Ishikawa (cell line): Measurements from ENCODE around the gene RGS9.

Experiments
- CEBPB ChIP-seq: IDR thresholded peaks from 2 replicates; pipeline ENCODE4 v1.6.1; 2012
- CREB1 ChIP-seq: IDR thresholded peaks from 2 replicates; pipeline ENCODE4 v1.6.1; 2012; ENCODE audit warnings: low read depth
- EGR1 ChIP-seq: IDR thresholded peaks from 2 replicates; pipeline ENCODE4 v1.6.1; 2012
- EP300 ChIP-seq: IDR thresholded peaks from 2 replicates; pipeline ENCODE4 v1.6.1; 2012; ENCODE audit warnings: borderline replicate concordance
- FOXM1 ChIP-seq: IDR thresholded peaks from 2 replicates; pipeline ENCODE4 v1.6.1; 2012; ENCODE audit warnings: low read depth, borderline replicate concordance
- MAX ChIP-seq: IDR thresholded peaks from 2 replicates; pipeline ENCODE4 v1.6.1; 2012
- NFIC ChIP-seq: IDR thresholded peaks from 2 replicates; pipeline ENCODE4 v1.6.1; 2012
- RAD21 ChIP-seq: IDR thresholded peaks from 2 replicates; pipeline ENCODE4 v1.6.1; 2012; ENCODE audit warnings: low read depth
- REST ChIP-seq: IDR thresholded peaks from 2 replicates; pipeline ENCODE4 v1.6.1; 2012; ENCODE audit warnings: low read depth, mild to moderate bottlenecking
- TAF1 ChIP-seq: IDR thresholded peaks from 2 replicates; pipeline ENCODE4 v1.6.1; 2012; ENCODE audit warnings: low read depth, mild to moderate bottlenecking
- TCF12 ChIP-seq: IDR thresholded peaks from 2 replicates; pipeline ENCODE4 v1.6.1; 2012; ENCODE audit warnings: low read depth
- TEAD4 ChIP-seq: IDR thresholded peaks from 2 replicates; pipeline ENCODE4 v1.6.1; 2012
- USF1 ChIP-seq: IDR thresholded peaks from 2 replicates; pipeline ENCODE4 v1.6.1; 2012
- YY1 ChIP-seq: IDR thresholded peaks from 2 replicates; pipeline ENCODE4 v1.6.1; 2012; ENCODE audit warnings: low read depth
- ZBTB7A ChIP-seq: IDR thresholded peaks from 2 replicates; pipeline ENCODE4 v1.6.1; 2012; ENCODE audit warnings: low read depth

RGS9 gene

DNA sequence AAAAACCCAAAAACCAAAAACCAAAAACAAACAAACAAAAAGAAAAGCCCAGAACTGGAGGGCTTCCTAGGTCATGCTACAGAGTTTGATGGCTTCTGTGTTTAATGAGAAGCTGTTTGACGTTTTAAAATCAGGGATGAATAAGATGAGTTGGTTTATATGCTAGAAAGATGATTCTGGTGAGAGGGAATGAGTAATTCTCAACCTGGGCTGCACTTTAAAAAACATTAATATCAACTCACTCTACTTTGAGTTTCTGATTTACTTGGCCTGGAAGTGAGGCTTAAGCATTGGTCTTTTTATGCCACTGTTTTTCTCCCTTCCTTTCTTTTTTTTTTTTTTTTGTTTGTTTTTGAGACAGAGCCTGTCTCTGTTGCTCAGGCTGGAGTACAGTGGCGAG, 5.1 kb downstream of the RGS9 start:
- no peak for TF ChIP-seq USF1
- no peak for TF ChIP-seq NFIC
- no peak for TF ChIP-seq CREB1
- no peak for TF ChIP-seq TCF12
- no peak for TF ChIP-seq TAF1
- TF ChIP-seq TEAD4: no peak
- no peak for TF ChIP-seq MAX
- TF ChIP-seq FOXM1: no peak
- TF ChIP-seq CEBPB: no peak
- TF ChIP-seq EP300: no peak

DNA sequence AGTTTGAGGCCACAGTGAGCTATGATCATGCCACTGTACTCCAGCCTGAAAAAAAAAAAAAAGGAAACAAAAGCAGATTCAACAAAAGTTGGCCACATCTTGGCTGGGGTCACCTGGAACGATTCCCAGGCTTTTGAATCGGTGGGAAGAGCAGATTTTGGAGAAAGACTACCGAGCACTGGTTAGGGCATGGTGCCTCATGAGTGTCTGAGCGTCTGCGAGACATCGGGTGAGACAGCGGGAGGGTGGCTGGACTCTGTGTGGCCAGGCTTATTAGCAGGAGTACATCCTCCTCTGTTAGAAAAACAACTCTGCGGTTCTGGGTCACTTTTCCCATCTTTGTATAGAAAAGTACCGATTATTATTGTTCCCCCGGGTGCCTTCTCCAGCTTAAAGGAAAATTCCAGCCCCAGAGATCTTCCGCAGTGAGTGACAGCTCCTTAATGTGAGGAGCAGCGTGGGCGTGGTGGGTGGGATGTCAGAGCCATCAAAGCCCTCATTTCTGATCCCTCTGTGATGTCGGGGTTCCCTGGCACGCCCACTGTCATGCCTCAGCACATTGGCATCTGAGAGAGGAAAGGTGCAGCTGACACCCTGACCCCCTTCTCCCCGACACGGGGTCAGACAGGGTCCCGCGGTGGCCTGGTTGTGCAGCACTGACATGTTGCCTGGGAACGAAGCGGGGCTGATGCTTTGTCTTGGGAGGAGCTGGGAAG, 6.9 kb downstream of the RGS9 start:
- TF ChIP-seq TAF1 (no peak), RAD21 (no peak), ZBTB7A (no peak), EP300 (no peak), YY1 (no peak), MAX (no peak), USF1 (no peak)

- TF ChIP-seq RAD21 (no peak), USF1 (peak; percentile 56), EGR1 (no peak), YY1 (no peak), MAX (no peak), FOXM1 (no peak), REST (no peak), ZBTB7A (no peak)
These were observed 8.6 kb downstream of the RGS9 start for GRCh38 chr17:65145743-65146142.

DNA sequence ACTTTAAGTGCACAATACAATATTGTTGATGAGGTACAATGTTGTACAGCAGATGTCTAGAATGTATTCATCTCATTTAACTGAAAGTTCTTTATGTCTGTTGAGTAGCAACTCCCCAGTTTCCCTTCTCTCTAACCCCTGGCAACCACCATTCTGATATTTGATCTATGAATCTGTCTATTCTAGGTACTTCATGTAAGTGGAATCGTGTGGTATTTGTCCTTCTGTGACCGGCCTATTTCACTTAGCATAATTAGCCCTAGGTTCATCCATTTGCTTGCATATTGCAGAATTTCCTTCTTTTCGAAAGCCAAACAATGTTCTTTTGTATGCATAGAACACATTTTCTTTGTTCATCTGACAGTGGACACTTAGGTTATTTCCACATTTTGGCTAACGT, 10.8 kb downstream of the RGS9 start:
- TF ChIP-seq USF1 (no peak), FOXM1 (no peak)

DNA sequence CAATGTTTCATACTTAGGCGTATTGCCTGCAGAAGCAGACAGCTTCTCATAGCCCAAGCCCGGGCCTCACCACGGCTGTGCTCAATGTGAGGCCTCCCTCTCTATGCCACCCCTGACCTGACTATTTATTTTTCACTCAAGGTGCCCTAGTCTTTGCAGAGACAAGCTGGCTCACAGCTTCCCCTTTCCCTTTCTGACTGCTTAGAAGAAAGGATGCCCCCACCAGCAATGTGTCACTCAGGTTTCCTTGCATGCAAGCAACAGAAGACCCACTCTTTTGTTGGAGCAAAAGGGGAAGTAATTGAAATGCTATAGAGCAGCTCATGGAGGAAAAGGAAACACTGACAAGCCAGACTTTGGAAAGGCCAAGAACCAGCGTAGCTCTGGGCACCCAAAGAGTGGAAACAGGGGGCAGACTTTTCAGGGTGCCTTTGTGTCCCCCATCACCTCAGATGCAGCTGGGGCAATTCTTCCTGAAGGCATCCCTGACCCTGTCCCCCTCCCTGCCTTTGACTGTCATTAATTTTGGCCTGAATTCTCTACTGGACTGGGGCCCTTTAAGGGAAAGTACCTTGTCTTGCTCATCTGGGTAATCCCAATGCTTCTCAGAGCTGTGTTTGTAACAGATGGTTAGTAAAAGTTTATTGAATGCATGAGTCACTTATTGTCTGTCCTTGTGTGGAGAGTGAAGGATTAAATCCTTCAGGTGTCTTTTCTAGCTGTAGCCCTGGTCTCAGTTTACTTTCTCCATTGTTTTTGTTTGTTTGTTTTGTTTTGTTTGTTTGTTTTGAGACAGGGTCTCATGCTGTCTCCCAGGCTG, 17.8 kb downstream of the RGS9 start:
- TF ChIP-seq EGR1: no peak
- TF ChIP-seq REST: no peak
- TF ChIP-seq TCF12: no peak
- no peak for TF ChIP-seq YY1
- TF ChIP-seq TAF1: no peak
- no peak for TF ChIP-seq NFIC
- TF ChIP-seq ZBTB7A: no peak
- no peak for TF ChIP-seq MAX
- no peak for TF ChIP-seq FOXM1
- no peak for TF ChIP-seq RAD21
